Ascending aorta (tissue), 2 donors: ENCODE results near the gene UBXN7. TPM values are rescaled to one million over a fixed set of nuclear protein-coding genes. Genes with fewer than 3 reads are reported as not detected.
"Not testable (repeated sequence)": the region's sequence is repeated elsewhere in the genome, so short reads cannot be mapped to it uniquely, and the experiment has no call there.

ENCODE experiments used
- DNase-seq, 2 donors: peaks; one replicate each; pipeline ENCODE4 v3.0.0-alpha.2; 2019; ENCODE audit warnings: low spot score in 2 of 2
- H3K27ac ChIP-seq, 2 donors: fragments of 200-600 bp; sonication (generic); one replicate each; pipeline ENCODE4 v1.5.1; 2016 to 2017; ENCODE audit warnings: mild to moderate bottlenecking in 1 of 2
- H3K27me3 ChIP-seq: fragments of 200-600 bp; sonication (generic); one replicate; pipeline ENCODE4 v1.5.1; 2017
- H3K36me3 ChIP-seq, 2 donors: fragments of 200-600 bp; sonication (generic); one replicate each; pipeline ENCODE4 v1.5.1; 2016
- H3K4me1 ChIP-seq, 2 donors: fragments of 200-600 bp; sonication (generic); one replicate each; pipeline ENCODE4 v1.5.1; 2016 to 2017; ENCODE audit warnings: mild to moderate bottlenecking in 1 of 2
- H3K4me3 ChIP-seq, 2 donors: fragments of 200-600 bp; sonication (generic); one replicate each; pipeline ENCODE4 v1.5.1; 2016 to 2017; ENCODE audit warnings: mild to moderate bottlenecking in 1 of 2
- H3K9me3 ChIP-seq, 2 donors: fragments of 200-600 bp; sonication (generic); one replicate each; pipeline ENCODE4 v1.5.1; 2016
- CTCF ChIP-seq, 3 experiments: fragments of 200-600 bp in 2 of 3; fragments of 450-650 bp in 1 of 3; sonication (generic) in 2 of 3; IDR thresholded peaks; one replicate each; pipeline ENCODE4 v1.5.1; 2016 to 2019; ENCODE audit warnings: antibody characterized with exemption in 3 of 3, mild to moderate bottlenecking in 1 of 3, moderate library complexity in 1 of 3
- intact Hi-C: fragments of 100-400 bp; cut with DNase I; formaldehyde crosslinking; loops from one replicate; pipeline ENCODE4 v1.15.1; 2023
- total RNA-seq: library from RNA; depleted of rRNA; stranded (reverse); fragments of >200 nt; gene quantifications from one replicate; pipeline ENCODE4 v1.1.0, GENCODE V29; 2016

UBXN7 gene
- total RNA-seq, 1 donor from 2014 or later, result 7.2 TPM

GRCh38 chr3:196398782-196399181, 33.4 kb downstream of the UBXN7 start:
- peaks cover 32 to 36% of the 10 kb centered on the region in 2 donors for H3K36me3 ChIP-seq
- no peak overlapping the region for H3K27ac ChIP-seq
- no peaks in the 10 kb centered on the region for H3K27me3 ChIP-seq
- no peak for TF ChIP-seq CTCF (IDR thresholded peaks at IDR 0.05)
- no peak overlapping the region for H3K4me3 ChIP-seq
- no peaks in the 10 kb centered on the region for H3K4me1 ChIP-seq
- no peak for DNase-seq
- intact Hi-C loops, result no loop called here
- no peaks in the 10 kb centered on the region for H3K9me3 ChIP-seq

- H3K9me3 ChIP-seq, result no peaks in the 10 kb centered on the region
- no peak for DNase-seq
- H3K36me3 ChIP-seq, result peaks cover 33 to 37% of the 10 kb centered on the region in 2 donors
- no peaks in the 10 kb centered on the region for H3K4me1 ChIP-seq
- H3K27ac ChIP-seq, result no peak overlapping the region
- H3K27me3 ChIP-seq, result no peaks in the 10 kb centered on the region
- TF ChIP-seq CTCF (IDR thresholded peaks at IDR 0.05), result no peak
- H3K4me3 ChIP-seq, result no peak overlapping the region
- intact Hi-C loops, result no loop called here
Observed at GRCh38 chr3:196397941-196398340, 34.3 kb downstream of the UBXN7 start.

GRCh38 chr3:196390116-196390515, 42.1 kb downstream of the UBXN7 start:
- no peak overlapping the region for H3K4me3 ChIP-seq
- H3K9me3 ChIP-seq, result no peaks in the 10 kb centered on the region
- H3K4me1 ChIP-seq, result no peaks in the 10 kb centered on the region
- H3K36me3 ChIP-seq, result peaks cover 29 to 39% of the 10 kb centered on the region in 2 donors
- intact Hi-C loops, result no loop called here
- H3K27ac ChIP-seq, result no peak overlapping the region
- no peak for TF ChIP-seq CTCF (IDR thresholded peaks at IDR 0.05)
- DNase-seq, result no peak
- no peaks in the 10 kb centered on the region for H3K27me3 ChIP-seq

- no peak for DNase-seq
- peaks cover 24 to 35% of the 10 kb centered on the region in 2 donors for H3K36me3 ChIP-seq
- no peak overlapping the region for H3K4me3 ChIP-seq
- H3K27me3 ChIP-seq, result no peaks in the 10 kb centered on the region
- no peaks in the 10 kb centered on the region for H3K9me3 ChIP-seq
- no peak overlapping the region for H3K27ac ChIP-seq
- TF ChIP-seq CTCF (IDR thresholded peaks at IDR 0.05), result no peak
- intact Hi-C loops, result no loop called here
- H3K4me1 ChIP-seq, result no peaks in the 10 kb centered on the region
Observed at GRCh38 chr3:196388956-196389355, 43.3 kb downstream of the UBXN7 start.

GRCh38 chr3:196387941-196388340, 44.3 kb downstream of the UBXN7 start:
- H3K4me1 ChIP-seq, H3K27me3 ChIP-seq, H3K4me3 ChIP-seq, intact Hi-C loops, H3K9me3 ChIP-seq, H3K27ac ChIP-seq, DNase-seq: not testable (repeated sequence)
- H3K36me3 ChIP-seq, result peaks cover 21 to 34% of the 10 kb centered on the region in 2 donors

GRCh38 chr3:196386797-196387196, 45.4 kb downstream of the UBXN7 start:
- H3K4me3 ChIP-seq, intact Hi-C loops, H3K9me3 ChIP-seq, DNase-seq, H3K4me1 ChIP-seq, H3K27ac ChIP-seq, H3K27me3 ChIP-seq: not testable (repeated sequence)
- peaks cover 15 to 23% of the 10 kb centered on the region in 2 donors for H3K36me3 ChIP-seq

- H3K27me3 ChIP-seq, H3K4me3 ChIP-seq, intact Hi-C loops, H3K27ac ChIP-seq, H3K4me1 ChIP-seq, H3K9me3 ChIP-seq, DNase-seq: not testable (repeated sequence)
- peaks cover 8 to 20% of the 10 kb centered on the region in 2 donors for H3K36me3 ChIP-seq
Observed at GRCh38 chr3:196386034-196386433, 46.2 kb downstream of the UBXN7 start.

GRCh38 chr3:196385446-196385845, 46.8 kb downstream of the UBXN7 start:
- H3K27ac ChIP-seq, intact Hi-C loops, H3K9me3 ChIP-seq, H3K27me3 ChIP-seq, H3K4me3 ChIP-seq, DNase-seq, H3K4me1 ChIP-seq: not testable (repeated sequence)
- H3K36me3 ChIP-seq, result peaks cover 10 to 20% of the 10 kb centered on the region in 2 donors
